ENCODE results near the gene GDPD3.

DNA sequence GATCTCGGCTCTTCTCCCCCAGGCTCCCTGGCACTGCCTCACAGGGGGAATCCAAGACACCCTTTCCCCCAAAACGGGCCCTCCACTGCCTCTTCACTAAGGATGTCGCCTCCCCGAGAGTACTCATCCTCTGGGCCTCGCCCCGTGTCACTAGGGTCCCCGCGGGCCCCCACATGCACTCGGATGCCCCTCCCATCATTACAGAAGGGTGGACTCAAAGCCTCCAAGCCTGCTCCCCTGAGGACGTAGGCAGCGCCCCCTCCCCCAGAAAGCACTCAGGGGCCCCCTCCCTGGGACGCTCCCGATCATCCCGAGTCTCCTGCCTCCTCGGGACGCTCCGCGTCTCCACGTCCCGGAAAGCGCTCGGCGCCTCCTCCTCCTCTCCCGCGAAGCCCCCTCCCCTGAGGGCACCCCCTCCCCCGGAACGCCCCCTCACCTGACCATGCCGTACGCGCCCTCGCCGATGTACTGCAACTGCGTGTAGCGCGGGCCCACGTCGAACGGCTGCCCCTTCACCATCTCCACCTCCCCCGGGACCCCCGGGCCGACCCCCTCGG is 9.3 kb upstream of the GDPD3 start:
- TF ChIP-seq, protein P1, sequence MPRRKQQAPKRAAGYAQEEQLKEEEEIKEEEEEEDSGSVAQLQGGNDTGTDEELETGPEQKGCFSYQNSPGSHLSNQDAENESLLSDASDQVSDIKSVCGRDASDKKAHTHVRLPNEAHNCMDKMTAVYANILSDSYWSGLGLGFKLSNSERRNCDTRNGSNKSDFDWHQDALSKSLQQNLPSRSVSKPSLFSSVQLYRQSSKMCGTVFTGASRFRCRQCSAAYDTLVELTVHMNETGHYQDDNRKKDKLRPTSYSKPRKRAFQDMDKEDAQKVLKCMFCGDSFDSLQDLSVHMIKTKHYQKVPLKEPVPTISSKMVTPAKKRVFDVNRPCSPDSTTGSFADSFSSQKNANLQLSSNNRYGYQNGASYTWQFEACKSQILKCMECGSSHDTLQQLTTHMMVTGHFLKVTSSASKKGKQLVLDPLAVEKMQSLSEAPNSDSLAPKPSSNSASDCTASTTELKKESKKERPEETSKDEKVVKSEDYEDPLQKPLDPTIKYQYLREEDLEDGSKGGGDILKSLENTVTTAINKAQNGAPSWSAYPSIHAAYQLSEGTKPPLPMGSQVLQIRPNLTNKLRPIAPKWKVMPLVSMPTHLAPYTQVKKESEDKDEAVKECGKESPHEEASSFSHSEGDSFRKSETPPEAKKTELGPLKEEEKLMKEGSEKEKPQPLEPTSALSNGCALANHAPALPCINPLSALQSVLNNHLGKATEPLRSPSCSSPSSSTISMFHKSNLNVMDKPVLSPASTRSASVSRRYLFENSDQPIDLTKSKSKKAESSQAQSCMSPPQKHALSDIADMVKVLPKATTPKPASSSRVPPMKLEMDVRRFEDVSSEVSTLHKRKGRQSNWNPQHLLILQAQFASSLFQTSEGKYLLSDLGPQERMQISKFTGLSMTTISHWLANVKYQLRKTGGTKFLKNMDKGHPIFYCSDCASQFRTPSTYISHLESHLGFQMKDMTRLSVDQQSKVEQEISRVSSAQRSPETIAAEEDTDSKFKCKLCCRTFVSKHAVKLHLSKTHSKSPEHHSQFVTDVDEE (CRISPR knock-in tag; IDR thresholded peaks at IDR 0.05): no peak
- TF ChIP-seq ZFP3 (CRISPR knock-in tag; IDR thresholded peaks at IDR 0.05) (no peak), ZC3H10 (CRISPR knock-in tag; IDR thresholded peaks at IDR 0.05) (no peak), ZFP30 (CRISPR knock-in tag; IDR thresholded peaks at IDR 0.05) (no peak)
- TF ChIP-seq, protein P2, sequence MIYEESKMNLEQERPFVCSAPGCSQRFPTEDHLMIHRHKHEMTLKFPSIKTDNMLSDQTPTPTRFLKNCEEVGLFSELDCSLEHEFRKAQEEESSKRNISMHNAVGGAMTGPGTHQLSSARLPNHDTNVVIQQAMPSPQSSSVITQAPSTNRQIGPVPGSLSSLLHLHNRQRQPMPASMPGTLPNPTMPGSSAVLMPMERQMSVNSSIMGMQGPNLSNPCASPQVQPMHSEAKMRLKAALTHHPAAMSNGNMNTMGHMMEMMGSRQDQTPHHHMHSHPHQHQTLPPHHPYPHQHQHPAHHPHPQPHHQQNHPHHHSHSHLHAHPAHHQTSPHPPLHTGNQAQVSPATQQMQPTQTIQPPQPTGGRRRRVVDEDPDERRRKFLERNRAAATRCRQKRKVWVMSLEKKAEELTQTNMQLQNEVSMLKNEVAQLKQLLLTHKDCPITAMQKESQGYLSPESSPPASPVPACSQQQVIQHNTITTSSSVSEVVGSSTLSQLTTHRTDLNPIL (CRISPR knock-in tag; IDR thresholded peaks at IDR 0.05; ENCODE audit: low read depth): no peak
- TF ChIP-seq, protein P3, sequence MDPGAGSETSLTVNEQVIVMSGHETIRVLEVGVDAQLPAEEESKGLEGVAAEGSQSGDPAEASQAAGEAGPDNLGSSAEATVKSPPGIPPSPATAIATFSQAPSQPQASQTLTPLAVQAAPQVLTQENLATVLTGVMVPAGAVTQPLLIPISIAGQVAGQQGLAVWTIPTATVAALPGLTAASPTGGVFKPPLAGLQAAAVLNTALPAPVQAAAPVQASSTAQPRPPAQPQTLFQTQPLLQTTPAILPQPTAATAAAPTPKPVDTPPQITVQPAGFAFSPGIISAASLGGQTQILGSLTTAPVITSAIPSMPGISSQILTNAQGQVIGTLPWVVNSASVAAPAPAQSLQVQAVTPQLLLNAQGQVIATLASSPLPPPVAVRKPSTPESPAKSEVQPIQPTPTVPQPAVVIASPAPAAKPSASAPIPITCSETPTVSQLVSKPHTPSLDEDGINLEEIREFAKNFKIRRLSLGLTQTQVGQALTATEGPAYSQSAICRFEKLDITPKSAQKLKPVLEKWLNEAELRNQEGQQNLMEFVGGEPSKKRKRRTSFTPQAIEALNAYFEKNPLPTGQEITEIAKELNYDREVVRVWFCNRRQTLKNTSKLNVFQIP (CRISPR knock-in tag; IDR thresholded peaks at IDR 0.05; ENCODE audit: borderline replicate concordance, low read depth): no peak

Measured in SK-N-SH treated with all-trans-retinoic acid at 6 μM for 48 hours (cell line).